ENCODE data around the gene MEPE.

DNA sequence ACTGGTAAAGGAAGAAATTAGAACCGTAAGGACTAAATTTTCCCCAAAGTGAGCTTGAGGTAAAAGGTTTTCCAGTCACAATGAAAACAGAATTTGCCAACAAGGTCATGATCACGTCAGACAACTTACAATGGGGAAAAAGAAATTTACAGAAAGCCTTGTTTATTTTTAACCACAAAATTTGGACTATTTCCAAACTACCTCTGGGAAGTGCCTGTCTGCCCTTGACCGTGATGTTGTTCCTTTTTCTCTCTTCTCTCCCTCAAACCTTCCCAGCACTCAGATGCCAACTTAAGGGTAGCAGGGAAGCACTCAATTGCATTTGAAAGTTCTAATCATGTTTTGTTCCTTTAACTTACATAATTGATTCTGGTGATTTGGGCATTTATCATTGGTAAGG lies 32.5 kb downstream of the MEPE start:
- TF ChIP-seq CTCF (tag by site-specific recombination; IDR thresholded peaks at IDR 0.05), result no peak
- no peak for TF ChIP-seq ZNF248 (tag by site-specific recombination; IDR thresholded peaks at IDR 0.05)
- TF ChIP-seq, protein P1, sequence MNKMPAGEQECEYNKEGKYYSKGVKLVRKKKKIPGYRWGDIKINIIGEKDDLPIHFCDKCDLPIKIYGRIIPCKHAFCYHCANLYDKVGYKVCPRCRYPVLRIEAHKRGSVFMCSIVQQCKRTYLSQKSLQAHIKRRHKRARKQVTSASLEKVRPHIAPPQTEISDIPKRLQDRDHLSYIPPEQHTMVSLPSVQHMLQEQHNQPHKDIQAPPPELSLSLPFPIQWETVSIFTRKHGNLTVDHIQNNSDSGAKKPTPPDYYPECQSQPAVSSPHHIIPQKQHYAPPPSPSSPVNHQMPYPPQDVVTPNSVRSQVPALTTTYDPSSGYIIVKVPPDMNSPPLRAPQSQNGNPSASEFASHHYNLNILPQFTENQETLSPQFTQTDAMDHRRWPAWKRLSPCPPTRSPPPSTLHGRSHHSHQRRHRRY (tag by site-specific recombination; IDR thresholded peaks at IDR 0.05), result no peak
- TF ChIP-seq ZNF777 (tag by site-specific recombination; IDR thresholded peaks at IDR 0.05; ENCODE audit: borderline replicate concordance), result no peak
- no peak for TF ChIP-seq TRIM28 (IDR thresholded peaks at IDR 0.05; ENCODE audit: borderline replicate concordance, low read length)
- TF ChIP-seq, protein P2, sequence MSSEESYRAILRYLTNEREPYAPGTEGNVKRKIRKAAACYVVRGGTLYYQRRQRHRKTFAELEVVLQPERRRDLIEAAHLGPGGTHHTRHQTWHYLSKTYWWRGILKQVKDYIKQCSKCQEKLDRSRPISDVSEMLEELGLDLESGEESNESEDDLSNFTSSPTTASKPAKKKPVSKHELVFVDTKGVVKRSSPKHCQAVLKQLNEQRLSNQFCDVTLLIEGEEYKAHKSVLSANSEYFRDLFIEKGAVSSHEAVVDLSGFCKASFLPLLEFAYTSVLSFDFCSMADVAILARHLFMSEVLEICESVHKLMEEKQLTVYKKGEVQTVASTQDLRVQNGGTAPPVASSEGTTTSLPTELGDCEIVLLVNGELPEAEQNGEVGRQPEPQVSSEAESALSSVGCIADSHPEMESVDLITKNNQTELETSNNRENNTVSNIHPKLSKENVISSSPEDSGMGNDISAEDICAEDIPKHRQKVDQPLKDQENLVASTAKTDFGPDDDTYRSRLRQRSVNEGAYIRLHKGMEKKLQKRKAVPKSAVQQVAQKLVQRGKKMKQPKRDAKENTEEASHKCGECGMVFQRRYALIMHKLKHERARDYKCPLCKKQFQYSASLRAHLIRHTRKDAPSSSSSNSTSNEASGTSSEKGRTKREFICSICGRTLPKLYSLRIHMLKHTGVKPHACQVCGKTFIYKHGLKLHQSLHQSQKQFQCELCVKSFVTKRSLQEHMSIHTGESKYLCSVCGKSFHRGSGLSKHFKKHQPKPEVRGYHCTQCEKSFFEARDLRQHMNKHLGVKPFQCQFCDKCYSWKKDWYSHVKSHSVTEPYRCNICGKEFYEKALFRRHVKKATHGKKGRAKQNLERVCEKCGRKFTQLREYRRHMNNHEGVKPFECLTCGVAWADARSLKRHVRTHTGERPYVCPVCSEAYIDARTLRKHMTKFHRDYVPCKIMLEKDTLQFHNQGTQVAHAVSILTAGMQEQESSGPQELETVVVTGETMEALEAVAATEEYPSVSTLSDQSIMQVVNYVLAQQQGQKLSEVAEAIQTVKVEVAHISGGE (tag by site-specific recombination; conservative IDR thresholded peaks at IDR 0.05; ENCODE audit: low read depth), result no peak
- TF ChIP-seq ZNF202 (tag by site-specific recombination; IDR thresholded peaks at IDR 0.05; ENCODE audit: borderline replicate concordance), result no peak
- no peak for TF ChIP-seq ZNF510 (tag by site-specific recombination; IDR thresholded peaks at IDR 0.05; ENCODE audit: insufficient replicate concordance)
- no peak for TF ChIP-seq ZBTB21 (tag by site-specific recombination; IDR thresholded peaks at IDR 0.05)

Data from HEK293 (cell line).